Measurements from ENCODE around the gene WDR44.

GRCh38 chrX:118475903-118476302 lies 130.0 kb downstream of the WDR44 start:
- TF ChIP-seq EZH2phosphoT487 (IDR thresholded peaks at IDR 0.05; ENCODE audit: low read depth), result no peak
- TF ChIP-seq, protein P1, sequence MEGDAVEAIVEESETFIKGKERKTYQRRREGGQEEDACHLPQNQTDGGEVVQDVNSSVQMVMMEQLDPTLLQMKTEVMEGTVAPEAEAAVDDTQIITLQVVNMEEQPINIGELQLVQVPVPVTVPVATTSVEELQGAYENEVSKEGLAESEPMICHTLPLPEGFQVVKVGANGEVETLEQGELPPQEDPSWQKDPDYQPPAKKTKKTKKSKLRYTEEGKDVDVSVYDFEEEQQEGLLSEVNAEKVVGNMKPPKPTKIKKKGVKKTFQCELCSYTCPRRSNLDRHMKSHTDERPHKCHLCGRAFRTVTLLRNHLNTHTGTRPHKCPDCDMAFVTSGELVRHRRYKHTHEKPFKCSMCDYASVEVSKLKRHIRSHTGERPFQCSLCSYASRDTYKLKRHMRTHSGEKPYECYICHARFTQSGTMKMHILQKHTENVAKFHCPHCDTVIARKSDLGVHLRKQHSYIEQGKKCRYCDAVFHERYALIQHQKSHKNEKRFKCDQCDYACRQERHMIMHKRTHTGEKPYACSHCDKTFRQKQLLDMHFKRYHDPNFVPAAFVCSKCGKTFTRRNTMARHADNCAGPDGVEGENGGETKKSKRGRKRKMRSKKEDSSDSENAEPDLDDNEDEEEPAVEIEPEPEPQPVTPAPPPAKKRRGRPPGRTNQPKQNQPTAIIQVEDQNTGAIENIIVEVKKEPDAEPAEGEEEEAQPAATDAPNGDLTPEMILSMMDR (IDR thresholded peaks at IDR 0.05; ENCODE audit: low read depth, low read length), result no peak
